ACC112 (cell line): ENCODE measurements around the gene ZFAND5.
A peak's percentile ranks its signal among the peaks of the same experiment; 100 is the strongest.

ENCODE experiments used
- H2AFZ ChIP-seq: fragments of 200-600 bp; sonication (generic); one replicate; pipeline ENCODE4 v1.6.0; 2017; ENCODE audit warnings: antibody characterized with exemption, low read length; ENCODE audit not compliant: unreplicated experiment
- H3K27ac ChIP-seq: fragments of 200-600 bp; sonication (generic); 2 replicates; pipeline ENCODE4 v1.5.1; 2014; ENCODE audit warnings: low read depth, mild to moderate bottlenecking, antibody characterized with exemption, low read length, moderate library complexity
- H3K27me3 ChIP-seq: fragments of 200-600 bp; sonication (generic); 2 replicates; pipeline ENCODE4 v1.6.1; 2014; ENCODE audit warnings: mild to moderate bottlenecking, antibody characterized with exemption, low read length, moderate library complexity, mixed read lengths; ENCODE audit not compliant: insufficient read depth
- H3K36me3 ChIP-seq: fragments of 200-600 bp; sonication (generic); 2 replicates; pipeline ENCODE4 v1.6.1; 2016; ENCODE audit warnings: mild to moderate bottlenecking, antibody characterized with exemption, low read length, moderate library complexity, mixed read lengths; ENCODE audit not compliant: insufficient read depth
- H3K4me1 ChIP-seq: fragments of 200-600 bp; sonication (generic); one replicate; pipeline ENCODE4 v1.6.1; 2016; ENCODE audit warnings: low read length, mixed read lengths; ENCODE audit not compliant: insufficient read depth, unreplicated experiment, control insufficient read depth
- H3K4me3 ChIP-seq: fragments of 200-600 bp; sonication (generic); 2 replicates; pipeline ENCODE4 v1.5.1; 2014; ENCODE audit warnings: mild to moderate bottlenecking, low read depth, low read length
- H3K79me2 ChIP-seq: fragments of 200-600 bp; sonication (generic); one replicate; pipeline ENCODE4 v1.6.0; 2016; ENCODE audit warnings: low read length; ENCODE audit not compliant: control insufficient read depth, unreplicated experiment, insufficient read depth

Gene ZFAND5

DNA sequence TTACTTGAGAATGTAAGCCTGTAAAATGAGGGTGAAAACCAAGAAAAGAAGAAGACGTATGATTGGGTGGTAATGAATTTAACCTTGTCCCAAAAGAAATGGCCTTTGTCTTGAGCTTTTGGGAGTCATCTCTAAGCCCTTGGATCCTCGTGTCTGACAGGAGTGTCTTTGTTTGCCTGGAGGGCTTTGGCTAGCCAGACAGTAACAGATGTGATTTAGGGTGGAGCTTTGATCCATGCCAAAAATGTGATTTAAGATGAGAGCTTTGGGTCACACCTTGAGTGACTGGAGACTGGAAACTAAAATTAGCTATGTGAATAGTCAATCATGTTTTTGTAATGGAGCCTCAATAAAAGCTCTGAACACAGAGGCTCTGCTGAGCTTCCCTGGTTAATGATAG is 25.9 kb upstream of the ZFAND5 start:
- Histone ChIP-seq H3K4me1 (peaks cover 7% of the 10 kb centered on the region), H3K4me3 (no peak overlapping the region), H3K36me3 (no peaks in the 10 kb centered on the region), H3K27ac (no peak overlapping the region), H3K79me2 (no peaks in the 10 kb centered on the region), H2AFZ (no peak overlapping the region), H3K27me3 (no peaks in the 10 kb centered on the region)

DNA sequence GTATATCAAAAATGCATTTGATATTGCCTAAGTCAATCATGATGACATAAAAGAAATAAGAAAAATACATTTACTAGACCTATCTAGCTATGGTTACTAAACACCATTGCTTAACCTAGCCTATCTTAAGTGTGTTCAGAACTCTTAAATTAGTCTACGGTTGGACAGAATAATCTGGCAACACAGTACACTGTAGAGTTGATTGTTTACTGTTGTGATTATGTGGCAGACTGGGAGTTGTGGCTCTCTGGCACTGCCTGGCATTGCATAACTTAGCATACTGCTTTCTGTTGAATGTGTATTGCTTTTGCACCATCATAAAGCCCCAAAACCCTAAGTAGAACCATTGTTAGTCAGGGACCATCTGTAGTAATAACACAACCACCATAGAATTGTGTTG is 21.2 kb upstream of the ZFAND5 start:
- Histone ChIP-seq H3K4me1 (peaks cover 24% of the 10 kb centered on the region), H3K36me3 (no peaks in the 10 kb centered on the region), H2AFZ (no peak overlapping the region), H3K79me2 (no peaks in the 10 kb centered on the region), H3K4me3 (no peak overlapping the region), H3K27me3 (no peaks in the 10 kb centered on the region), H3K27ac (no peak overlapping the region)

GRCh38 chr9:72384710-72385485 is 19.9 kb upstream of the ZFAND5 start:
- Histone ChIP-seq H3K4me3 (no peak overlapping the region), H3K27me3 (no peaks in the 10 kb centered on the region), H3K36me3 (no peaks in the 10 kb centered on the region), H3K4me1 (peaks cover 24% of the 10 kb centered on the region), H3K27ac (peak overlapping the region; percentile 69), H2AFZ (no peak overlapping the region), H3K79me2 (no peaks in the 10 kb centered on the region)

DNA sequence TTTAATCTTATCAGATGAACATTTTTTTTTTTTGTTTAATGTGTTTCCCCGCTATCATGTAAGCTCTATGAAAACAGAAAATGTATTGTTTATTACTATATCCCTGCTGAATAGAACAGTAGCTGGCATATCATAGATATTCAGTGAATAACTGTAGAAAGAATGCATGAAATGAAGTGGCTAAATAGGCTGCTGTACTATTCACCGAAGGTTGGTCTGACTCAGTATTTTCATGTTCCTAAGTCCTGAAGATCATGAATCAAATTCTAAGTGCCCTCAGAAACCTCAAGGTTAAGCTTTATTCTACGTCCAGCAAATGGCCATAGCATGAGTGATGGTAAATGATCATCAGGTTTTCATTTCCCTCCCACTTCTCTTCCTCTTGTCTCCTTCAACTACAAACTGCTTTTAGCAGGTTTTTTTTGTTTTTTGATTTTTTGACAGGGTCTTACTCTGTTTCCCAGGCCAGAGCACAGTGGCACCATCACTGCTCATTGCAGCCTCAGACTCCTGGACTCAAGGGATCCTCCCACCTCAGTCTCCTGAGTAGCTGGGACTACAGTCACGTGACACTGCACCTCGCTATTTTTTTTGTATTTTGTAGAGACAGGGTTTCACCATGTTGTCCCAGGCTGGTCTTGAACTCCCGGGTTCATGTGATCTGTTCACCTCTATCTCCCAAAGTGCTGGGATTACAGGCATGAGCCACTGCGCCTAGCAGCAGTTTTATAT is 19.1 kb upstream of the ZFAND5 start:
- Histone ChIP-seq H2AFZ (no peak overlapping the region), H3K36me3 (no peaks in the 10 kb centered on the region), H3K4me1 (peaks cover 24% of the 10 kb centered on the region), H3K4me3 (no peak overlapping the region), H3K27ac (peak overlapping the region; percentile 69), H3K79me2 (no peaks in the 10 kb centered on the region), H3K27me3 (no peaks in the 10 kb centered on the region)

GRCh38 chr9:72382405-72382804 is 17.4 kb upstream of the ZFAND5 start:
- H2AFZ ChIP-seq: no peak overlapping the region
- no peak overlapping the region for H3K4me3 ChIP-seq
- no peaks in the 10 kb centered on the region for H3K36me3 ChIP-seq
- H3K79me2 ChIP-seq: no peaks in the 10 kb centered on the region
- H3K4me1 ChIP-seq: peaks cover 18% of the 10 kb centered on the region
- no peaks in the 10 kb centered on the region for H3K27me3 ChIP-seq
- peak overlapping the region; percentile 36; the same call in 1 of the 2 replicates for H3K27ac ChIP-seq

DNA sequence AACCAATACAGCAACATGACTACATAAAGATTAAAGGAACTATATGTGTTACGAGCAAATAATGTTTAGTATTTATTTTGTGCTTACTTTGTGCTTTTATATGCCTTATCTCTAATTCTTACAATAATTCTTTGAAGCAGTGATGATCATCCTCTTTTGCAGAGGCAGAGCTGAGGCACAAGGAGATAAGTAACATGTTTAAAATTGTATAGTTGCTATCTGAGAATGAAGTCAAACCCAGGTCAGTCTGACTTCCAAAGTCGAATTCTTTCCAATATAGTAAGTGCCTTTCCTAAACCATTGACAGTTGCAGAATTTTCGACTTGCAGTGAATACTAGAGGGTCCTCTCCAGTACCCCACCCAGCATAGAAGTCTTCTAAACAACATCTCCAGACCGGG is 12.0 kb upstream of the ZFAND5 start:
- no peaks in the 10 kb centered on the region for H3K79me2 ChIP-seq
- H3K27me3 ChIP-seq: no peaks in the 10 kb centered on the region
- H3K27ac ChIP-seq: no peak overlapping the region
- H2AFZ ChIP-seq: no peak overlapping the region
- no peaks in the 10 kb centered on the region for H3K36me3 ChIP-seq
- H3K4me1 ChIP-seq: peaks cover 3% of the 10 kb centered on the region
- H3K4me3 ChIP-seq: no peak overlapping the region

DNA sequence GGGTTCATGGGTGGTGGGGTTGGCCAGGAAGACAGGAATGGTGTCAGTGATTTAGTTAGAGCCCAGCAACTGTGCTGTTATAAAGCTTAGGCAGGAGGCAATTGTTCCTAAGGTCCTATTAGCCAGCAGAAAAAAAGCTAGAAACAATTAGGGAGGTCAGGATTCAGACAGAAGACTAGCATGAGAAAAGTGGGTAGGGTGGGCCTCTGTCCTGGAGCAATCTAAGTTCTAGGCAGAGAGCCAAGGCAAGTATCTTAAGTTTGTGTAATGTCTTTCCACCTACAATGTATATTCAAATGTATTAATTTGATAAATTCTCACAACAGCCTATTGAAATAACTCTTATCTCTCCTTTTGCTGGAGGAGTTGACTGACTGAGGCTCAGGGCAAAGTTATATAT is 6.1 kb upstream of the ZFAND5 start:
- H3K4me3 ChIP-seq: no peak overlapping the region
- H3K79me2 ChIP-seq: no peaks in the 10 kb centered on the region
- H3K27me3 ChIP-seq: no peaks in the 10 kb centered on the region
- no peak overlapping the region for H3K27ac ChIP-seq
- peaks cover 5% of the 10 kb centered on the region for H3K4me1 ChIP-seq
- no peaks in the 10 kb centered on the region for H3K36me3 ChIP-seq
- H2AFZ ChIP-seq: no peak overlapping the region

DNA sequence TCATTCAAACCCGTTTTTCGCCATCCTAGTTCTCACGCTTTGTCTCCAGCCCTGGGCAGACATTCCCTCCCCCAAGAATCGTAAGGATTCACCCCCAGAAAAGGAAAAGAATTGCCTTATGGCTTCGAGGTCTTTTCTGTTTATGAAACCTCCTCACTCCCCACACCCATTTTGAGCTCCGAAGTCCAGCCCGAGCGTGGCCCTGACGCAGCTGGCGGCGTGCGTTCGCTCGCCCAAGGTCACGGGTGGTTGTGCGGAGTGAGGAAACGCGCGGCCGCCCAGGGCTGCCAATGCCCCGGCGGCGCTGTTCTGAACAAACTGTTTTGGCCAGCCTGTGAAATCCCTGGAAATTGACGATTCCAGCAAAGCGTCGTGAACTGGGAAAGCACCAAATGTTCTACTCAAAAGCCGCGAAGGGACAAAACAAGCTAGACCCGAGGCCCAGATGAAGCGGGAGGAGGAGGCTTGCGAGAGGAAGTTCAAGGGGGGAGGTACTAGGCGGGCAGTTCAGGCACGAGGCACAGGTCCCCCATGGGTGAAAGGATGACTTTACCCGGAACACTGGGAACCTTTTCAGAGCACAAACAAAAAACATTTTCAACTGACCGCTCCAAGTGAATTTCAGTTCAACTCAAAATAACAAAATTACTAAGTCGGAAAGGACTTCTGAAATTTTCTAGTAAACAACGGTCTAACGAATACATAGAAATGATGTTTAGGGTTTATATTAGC is 683 bp upstream of the ZFAND5 start:
- H3K27ac ChIP-seq: peak overlapping the region; percentile 100
- peaks cover 43% of the 10 kb centered on the region for H3K79me2 ChIP-seq
- H3K4me3 ChIP-seq: peak overlapping the region; percentile 96
- peak overlapping the region; percentile 57 for H2AFZ ChIP-seq
- peaks cover 15% of the 10 kb centered on the region for H3K4me1 ChIP-seq
- no peaks in the 10 kb centered on the region for H3K27me3 ChIP-seq
- 0 out of 2 replicates have a peak, but pooled peaks cover under 1% of the 10 kb centered on the region for H3K36me3 ChIP-seq

GRCh38 chr9:72363908-72364678 is 915 bp downstream of the ZFAND5 start:
- Histone ChIP-seq H3K36me3 (peaks cover 17% of the 10 kb centered on the region), H2AFZ (no peak overlapping the region), H3K79me2 (peaks cover 59% of the 10 kb centered on the region), H3K4me3 (peak overlapping the region; percentile 96), H3K27me3 (no peaks in the 10 kb centered on the region), H3K27ac (peak overlapping the region; percentile 100), H3K4me1 (peaks cover 29% of the 10 kb centered on the region)

DNA sequence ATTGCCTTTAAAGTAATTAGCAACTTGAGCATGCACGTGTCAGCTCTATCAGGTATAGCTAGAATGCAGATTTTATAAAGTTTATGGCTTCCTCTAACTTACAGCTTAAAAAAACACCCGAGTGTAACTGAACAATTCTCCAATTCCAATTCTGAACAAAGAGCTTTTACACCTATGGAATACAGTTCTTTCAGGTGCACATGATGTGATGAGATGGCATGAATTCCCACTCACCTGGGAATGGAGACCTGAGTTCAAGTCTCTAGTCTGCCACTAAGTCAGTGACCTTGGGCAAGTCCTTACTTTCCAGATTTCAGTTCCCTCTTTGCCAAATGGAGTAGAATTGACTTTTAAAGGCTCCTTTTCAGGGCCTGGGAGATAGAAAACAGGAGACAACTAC is 1.8 kb downstream of the ZFAND5 start:
- Histone ChIP-seq H3K4me3 (peak overlapping the region; percentile 96), H3K27ac (peak overlapping the region; percentile 100), H3K36me3 (peaks cover 25% of the 10 kb centered on the region), H2AFZ (no peak overlapping the region), H3K27me3 (no peaks in the 10 kb centered on the region), H3K4me1 (peaks cover 38% of the 10 kb centered on the region), H3K79me2 (peaks cover 68% of the 10 kb centered on the region)
